GM21360 (cell line): ENCODE data around the gene TTLL7.

Experiments
- ATAC-seq: cut with Tn5 transposase; IDR thresholded peaks from one replicate; pipeline ENCODE4 v1.9.1; 2021; ENCODE audit warnings: mild to moderate bottlenecking, moderate library complexity; ENCODE audit not compliant: unreplicated experiment

Gene TTLL7, protein sequence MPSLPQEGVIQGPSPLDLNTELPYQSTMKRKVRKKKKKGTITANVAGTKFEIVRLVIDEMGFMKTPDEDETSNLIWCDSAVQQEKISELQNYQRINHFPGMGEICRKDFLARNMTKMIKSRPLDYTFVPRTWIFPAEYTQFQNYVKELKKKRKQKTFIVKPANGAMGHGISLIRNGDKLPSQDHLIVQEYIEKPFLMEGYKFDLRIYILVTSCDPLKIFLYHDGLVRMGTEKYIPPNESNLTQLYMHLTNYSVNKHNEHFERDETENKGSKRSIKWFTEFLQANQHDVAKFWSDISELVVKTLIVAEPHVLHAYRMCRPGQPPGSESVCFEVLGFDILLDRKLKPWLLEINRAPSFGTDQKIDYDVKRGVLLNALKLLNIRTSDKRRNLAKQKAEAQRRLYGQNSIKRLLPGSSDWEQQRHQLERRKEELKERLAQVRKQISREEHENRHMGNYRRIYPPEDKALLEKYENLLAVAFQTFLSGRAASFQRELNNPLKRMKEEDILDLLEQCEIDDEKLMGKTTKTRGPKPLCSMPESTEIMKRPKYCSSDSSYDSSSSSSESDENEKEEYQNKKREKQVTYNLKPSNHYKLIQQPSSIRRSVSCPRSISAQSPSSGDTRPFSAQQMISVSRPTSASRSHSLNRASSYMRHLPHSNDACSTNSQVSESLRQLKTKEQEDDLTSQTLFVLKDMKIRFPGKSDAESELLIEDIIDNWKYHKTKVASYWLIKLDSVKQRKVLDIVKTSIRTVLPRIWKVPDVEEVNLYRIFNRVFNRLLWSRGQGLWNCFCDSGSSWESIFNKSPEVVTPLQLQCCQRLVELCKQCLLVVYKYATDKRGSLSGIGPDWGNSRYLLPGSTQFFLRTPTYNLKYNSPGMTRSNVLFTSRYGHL

DNA sequence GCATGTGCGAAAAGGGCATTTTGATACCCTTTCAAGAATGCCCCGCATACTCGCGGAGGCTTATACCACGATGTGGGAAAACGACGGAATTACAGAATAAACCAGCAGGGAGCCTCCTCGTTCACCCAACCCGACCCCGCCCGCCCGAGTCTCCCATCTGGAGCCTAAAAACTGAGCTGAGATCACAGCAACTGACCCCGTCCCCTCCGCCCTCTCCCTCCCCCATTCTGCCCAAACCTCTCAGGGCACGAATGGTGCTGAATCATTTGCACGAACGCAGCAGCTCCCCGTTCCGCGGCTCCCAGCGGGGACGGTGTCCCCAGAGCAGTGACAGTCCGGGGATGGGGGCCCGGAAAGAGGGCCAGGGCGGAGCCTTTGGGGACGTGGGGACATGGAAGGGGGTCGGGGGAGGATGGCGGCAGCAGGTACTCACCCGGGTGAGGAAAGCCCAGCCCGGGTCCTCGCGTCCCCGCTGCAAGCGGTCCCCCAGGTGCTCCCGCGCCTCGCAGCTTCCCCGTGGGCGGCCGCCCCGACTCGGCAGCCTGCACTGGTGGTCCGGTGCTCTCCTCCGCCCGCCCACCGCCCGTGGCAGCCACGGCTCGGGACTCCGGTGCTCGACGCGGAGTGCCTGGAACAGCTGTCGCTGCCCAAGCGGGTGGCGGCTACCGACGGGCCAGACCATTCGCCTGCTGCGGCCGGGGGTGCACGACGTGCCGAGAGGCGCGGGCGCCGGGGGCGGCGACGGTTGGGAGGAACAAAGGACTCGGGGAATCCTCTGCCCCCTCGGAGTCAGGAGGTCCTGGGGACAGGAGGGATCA is at the start of gene TTLL7:
TSS of gene TTLL7 (minus strand) at position 635 of the 818 bp plus-strand sequence. CDS start 46,921 bp downstream, outside the sequence.
- peak; percentile 85 for ATAC-seq

DNA sequence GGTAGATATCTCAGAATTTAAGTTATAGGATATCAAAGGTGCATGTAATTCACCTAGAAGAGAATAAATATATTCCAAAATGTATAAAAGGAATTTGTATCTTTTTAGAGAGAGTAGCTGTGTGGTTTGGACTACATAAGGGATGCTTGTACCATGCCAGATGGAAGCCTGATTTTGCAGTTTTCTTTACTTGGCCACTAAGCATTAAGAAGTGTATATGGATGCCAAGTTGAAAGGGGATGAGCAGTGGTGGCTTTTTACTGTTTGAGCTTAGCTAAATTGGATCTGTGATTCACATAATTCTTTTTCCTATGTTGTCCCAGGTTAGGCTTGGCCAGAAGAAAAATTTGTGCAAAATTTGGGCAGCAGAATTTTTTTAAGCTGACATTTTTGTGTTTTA is 43.5 kb upstream of the TTLL7 start:
- no peak for ATAC-seq

DNA sequence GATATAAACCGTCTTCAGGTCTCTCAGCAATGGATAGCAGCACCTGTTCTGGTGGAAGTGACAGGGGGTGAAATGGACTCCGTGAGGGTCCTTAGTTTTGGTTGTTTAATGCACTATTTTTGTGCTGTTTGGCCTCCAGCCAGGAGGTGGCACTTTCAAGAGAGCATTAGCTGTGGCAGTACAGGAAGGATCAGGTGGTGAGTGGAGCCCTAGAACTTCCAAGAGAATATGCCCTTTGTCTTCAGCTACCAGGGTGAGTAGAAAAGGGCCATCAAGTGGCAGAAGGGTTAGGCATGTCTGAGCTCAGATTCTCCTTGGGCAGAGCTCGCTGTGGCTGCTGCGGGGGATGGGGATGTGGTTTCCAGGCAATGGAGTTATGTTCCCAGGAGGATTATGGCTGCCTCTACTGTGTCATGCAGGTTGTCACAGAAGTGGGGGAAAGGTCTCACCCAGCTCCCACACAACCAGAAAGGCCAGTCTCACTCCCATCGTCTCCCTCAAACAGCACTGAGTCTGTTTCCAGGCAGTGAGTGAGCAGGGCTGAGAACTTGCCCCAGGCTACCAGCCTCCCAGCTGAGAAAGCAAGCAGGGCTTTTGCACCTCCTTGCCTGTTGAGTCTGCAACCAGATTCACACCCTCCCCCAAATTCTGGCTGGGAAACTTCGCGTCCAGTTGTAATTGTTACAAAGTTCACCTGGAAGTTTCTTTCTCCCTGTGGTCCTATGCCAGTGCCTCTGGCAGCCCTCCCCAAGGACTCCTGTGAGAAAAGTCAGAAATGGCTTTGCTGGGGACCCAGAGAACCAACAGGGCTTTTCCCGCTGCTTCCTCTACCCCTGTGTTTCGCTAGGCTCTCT is 39.1 kb upstream of the TTLL7 start:
- no peak for ATAC-seq

DNA sequence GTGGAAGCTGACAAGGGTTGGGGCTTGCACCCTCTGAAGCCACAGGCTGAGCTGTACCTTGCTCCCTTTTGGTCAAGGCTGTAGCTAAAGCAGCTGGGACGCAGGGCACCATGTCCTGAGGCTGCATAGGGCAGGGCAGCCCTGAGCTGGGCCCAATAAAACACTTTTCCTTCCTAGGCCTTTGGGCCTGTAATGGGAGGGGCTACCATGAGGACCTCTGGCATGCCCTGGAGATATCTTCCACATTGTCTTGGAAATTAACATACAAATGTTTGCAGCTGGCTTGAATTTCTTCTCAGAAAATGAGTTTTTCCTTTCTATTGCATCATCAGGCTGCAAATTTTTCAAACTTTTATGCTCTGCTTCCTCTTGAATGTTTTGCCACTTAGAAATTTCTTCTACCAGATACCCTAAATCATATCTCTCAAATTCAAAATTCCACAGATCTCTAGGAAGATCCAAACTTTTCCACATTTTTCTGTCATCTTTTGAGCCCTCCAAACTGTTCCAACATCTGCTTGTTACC is 32.9 kb upstream of the TTLL7 start:
- ATAC-seq, result no peak

DNA sequence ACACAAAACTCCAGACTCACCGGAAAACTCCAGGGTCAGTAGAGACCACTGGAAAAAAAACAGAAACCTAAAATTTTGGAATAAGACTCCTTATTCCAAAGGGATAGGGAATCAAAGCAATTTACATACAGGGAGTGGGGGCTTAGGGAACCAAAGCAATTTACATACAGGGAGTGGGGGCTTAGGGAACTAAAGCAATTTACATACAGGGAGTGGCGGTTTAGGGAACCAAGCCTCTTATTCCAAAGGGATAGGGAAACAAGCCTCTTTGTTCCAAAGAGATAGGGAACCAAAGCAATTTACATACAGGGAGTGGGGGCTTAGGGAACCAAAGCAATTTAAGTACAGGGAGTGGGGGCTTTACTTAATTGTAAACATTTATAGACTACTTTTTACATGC is 28.4 kb upstream of the TTLL7 start:
- no peak for ATAC-seq

DNA sequence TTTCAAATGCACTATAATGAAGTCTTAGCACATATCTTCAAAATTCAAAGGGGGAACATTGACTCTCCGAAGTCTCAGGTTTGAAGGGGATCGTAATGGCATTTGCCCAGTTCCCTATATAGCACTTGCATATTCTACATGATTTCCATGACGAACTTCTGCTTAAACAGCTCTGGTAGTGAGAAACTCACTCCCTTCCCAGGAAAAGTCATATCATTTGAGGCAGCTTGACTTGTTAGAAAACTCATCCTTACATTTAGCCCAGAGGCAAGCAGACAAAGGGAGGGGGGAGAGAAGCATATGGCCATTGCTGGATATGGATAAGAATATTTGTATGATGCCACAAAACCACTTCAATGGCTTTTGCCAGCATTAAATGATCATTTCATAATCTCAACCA is 27.0 kb upstream of the TTLL7 start:
- no peak for ATAC-seq

DNA sequence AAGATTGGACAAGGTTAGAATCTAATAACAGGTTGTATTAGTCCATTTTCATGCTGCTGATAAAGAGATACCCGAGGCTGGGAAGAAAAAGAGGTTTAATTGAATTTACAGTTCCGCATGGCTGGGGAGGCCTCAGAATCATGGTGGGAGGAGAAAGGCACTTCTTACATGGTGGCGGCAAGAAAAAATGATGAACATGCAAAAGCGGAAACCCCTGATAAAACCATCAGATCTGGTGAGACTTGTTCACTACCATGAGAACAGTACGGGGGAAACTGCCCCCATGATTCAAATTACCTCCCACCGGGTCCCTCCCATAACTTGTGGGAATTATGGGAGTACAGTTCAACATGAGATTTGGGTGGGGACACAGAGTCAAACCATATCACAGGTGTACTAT is 22.9 kb upstream of the TTLL7 start:
- ATAC-seq, result no peak

DNA sequence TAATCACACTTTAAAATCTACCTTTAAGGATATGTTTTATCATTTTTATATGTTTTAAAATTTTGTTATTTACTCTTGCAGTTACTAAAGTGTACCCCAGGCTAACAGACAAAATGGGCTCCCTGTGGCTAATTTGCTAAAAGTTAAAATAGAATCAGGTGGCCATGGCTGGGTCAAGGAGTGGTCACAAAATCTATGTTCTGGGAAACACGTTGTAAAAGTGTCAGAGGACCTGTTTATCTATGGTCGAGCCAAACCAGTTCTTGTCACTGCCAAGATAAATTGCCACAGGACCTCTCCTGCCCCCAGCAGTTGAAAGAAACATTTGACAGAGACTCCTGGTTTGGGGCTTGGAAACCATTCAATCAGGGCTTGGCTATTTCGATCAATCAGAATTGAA is 21.2 kb upstream of the TTLL7 start:
- ATAC-seq, result no peak

DNA sequence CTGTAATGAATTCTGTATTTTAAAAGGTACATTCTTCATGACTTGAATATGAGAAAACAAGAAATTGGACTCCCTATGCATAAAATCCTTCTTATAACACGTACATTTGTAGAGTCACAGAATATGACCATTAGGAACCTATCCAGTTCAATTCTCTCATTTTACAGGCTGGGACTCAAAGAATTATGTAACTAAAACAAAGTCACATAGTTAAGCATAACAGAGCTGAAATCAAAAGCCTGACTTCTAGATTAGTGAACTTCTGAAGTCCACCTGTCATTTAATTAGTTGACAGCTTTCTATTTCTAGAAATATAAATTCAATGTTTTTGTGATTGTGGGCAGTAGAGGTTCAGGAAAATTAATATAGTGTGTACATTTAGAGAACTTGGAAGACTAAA is 20.3 kb upstream of the TTLL7 start:
- no peak for ATAC-seq

DNA sequence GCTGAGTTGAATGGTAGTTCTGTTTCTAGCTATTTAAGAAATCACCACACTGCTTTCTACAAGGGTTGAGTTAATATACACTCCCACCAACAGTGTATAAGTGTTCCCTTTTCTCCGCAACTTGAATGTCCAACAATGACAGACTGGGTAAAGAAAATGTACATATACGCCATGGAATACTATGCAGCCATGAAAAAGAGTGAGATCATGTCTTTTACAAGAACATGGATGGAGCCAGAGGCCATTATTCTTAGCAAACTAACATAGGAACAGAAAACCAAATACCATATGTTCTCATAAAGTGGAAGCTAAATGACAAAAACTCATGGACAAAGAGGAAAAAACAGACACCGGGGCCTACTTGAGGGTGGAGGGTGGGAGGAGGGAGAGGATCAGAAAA is 14.8 kb upstream of the TTLL7 start:
- ATAC-seq, result no peak

DNA sequence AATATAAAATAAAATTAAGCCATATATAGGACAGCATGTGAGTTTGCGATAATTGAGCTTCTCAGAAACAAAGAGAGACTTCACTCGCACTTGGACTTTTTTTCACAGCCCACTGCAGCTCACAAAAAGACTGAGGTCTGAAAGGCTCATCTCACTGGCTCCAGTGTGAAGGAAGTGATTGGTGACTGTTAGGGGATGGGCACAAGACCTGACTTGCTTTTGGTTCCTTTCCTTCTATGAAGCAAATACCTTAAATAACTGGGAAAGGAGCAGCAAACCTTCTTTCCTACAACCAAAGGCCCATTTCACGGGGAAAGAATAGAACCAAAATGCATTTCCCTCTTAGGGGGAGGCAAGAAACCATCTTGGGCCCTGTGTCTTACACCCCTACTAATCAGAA is 13.1 kb upstream of the TTLL7 start:
- ATAC-seq, result no peak

DNA sequence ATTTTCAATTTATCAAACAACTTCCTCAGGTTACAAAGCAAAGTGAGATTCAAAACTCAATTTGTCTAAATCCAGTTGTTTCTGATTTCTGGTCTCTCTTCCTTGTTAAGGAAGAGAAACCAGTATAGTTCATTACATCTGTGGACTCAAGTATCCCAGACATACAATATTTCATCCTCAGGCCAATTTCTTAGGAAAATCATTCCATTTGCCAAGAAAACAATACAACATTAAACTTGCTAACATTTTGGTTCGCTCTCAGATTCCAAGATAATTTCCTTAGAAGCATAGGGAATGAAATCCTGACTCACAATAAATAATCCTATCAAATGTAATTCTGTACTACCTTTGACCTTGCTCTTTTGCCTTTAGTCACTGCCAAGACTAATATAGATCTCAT is 11.2 kb upstream of the TTLL7 start:
- ATAC-seq, result no peak

DNA sequence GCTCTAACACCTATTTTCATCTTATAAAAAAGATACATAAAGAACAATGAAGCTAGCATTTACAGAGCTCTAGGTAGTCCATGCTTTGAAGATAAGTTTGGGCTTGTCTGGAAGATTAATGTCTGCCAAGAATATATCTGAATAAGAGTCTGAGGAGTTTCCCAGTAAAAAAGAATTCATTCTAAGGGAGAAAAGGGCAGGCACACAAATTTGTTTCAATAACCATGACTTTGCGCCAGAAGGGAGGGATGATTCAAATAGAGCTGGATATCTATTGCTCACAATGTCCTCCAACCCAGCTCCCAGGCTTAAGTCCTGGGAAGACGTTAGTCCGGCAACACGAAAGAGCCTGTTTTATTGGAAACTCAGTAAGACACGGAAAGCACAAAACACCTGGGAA is 9.7 kb upstream of the TTLL7 start:
- no peak for ATAC-seq

DNA sequence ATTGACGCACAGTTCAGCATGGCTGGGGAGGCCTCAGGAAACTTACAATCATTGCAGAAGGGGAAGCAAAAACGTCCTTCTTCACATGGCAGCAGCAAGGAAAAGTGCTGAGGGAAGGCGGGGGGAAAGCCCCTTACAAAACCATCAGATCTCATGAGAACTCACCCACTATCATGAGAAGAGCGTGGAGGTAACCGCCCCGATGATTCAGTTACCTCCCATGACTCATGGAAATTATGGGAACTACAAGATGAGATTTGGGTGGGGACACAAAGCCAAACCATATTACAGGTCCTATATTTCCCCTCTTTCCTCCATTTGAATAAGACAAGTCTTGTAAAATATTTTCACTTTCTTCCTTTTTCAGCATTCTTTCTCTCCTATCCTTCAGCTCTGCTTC is 7.7 kb upstream of the TTLL7 start:
- no peak for ATAC-seq

DNA sequence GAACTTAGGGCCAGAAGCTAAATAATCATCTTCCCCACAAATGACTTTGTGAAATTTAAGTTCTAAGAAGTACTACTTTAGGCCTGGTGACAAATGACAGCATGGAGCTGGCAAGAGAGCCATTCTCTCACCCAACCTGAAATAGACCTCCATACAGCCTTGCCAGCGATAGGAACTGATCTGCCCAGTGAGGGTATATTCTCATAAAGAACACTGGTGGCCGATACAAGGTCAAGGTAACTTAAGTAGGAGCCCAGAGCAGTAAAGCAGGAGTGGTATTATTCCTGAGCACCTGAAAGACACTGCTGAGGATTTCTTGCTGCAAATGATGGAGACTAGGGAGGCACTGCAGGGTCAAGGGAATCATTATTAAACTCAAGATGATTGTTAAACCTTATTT is 2.6 kb upstream of the TTLL7 start:
- ATAC-seq, result no peak

DNA sequence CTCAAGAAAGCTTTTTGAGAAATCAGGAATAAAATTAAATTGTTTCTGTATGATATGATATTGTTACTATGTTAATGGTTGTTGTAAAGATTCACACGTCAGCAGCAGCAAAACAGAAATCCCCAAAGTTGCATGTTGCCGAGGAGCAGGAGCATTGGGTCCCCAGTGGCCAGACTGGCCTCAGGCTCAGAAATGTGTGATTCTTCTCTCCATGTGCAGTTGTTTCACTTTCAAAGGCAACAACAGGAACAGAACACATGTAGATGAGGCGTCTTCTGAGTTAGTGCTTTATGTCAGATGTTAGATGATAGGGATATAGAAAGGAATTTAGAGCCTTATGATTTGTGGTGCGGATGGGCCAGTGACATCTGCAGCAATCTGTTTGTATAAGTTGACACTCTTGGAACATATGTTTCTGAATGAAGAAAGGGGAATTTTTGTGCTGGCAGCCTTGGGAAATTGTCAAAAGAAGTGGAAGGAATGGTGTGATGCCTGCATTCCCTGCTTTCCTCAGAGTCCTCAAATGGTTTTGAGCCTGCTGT is 2.1 kb upstream of the TTLL7 start:
- ATAC-seq, result no peak

DNA sequence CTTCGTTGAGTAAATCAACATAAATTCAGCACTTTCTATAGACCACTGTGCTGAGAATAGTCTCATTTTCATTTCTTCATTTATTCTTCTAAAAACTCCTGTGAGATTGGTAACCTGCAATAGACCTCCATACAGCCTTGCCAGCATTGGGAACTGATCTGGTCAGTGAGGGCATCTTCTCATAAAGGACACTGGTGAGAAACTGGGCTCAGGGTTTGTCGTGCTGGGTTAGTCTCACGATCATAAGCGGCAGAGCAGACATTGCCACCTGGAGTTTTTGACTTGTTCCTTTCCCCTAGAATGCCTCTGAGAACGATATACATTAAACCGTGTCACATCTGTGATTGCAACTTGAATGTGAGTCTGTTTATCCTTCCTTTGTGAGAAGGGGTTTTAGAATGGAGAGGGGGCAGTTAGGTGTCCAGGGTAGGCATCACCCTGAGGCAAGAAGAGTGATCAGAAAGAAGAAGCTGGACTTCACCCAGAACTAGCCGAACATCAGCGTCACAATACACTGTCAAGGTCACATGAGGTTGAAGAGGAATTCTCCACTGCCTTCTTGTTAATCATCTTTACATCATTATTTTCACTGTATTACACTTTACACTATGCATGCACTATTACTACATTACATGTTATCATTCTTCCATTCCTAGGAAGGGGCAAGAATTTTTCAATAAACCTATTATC is 1.4 kb upstream of the TTLL7 start:
- ATAC-seq, result no peak

DNA sequence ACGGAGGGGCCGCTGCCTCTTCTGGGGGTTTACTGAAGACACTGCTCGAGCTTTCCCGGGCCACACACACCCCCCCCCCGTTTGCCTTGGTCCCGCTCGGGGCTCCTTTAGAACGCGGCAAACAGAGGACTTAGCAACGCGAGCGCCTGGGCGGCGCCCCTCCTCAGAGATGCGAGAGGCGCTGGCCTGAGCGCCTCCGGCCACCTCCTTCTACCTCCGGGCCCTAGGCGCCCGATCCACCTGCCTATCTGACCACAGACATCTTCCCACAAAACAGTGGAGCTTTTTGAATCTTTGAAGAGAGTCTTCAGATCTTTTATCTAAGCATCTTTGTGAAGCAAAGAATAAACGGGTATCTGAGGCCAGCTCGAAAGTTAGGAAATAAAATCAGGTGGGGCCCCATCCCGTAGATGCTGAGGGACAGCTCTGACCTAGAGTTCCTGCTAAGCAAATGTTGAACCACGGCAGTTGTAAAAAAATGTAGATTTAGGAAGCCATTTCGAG is 436 bp upstream of the TTLL7 start:
- peak; percentile 70 for ATAC-seq

DNA sequence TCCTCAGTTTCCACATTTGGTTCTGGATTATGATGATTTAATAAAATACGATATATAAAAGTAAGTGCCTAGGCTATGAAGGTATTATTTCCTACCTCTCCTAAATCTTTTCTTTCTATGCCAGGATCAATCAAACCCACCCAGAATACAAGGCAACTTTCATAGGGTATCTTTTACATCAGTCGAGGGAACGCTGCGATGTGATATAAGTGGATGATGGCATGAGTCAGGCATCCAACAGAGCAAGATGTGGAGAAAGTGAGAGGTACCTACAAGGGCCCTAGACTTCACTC is 781 bp downstream of the TTLL7 start:
- ATAC-seq, result no peak
